ENCODE results near the gene TMEM8B.
A peak's percentile ranks its signal among the peaks of the same experiment; 100 is the strongest.

Gene TMEM8B

DNA sequence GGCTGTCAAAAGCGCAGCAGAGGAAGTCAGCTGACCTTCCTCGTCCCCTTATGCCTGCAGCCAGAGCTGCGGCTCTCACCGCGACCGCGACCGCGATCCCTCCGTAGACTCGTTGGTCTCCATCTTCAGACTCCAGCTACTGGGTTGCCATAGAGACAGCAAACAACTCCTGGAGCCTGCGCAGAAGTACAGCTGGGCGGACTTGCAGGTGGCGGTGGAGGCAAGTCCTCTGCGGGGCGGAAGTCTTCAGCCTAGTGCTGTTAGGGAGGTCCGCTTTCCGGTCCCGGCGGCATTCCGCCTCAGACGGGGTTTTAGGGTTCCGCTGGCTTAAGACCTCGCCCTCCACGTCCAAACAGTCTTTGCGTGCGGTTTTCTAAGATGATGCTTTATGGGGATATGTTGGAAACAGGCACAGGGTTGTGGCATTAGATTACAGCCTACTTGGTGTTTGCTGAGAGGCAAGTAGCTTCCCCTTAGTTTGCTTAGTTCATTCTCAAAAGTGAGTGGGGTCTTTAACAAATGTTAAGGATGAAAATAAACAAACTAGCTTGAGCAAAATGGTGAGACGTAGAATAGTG, 16.9 kb upstream of the TMEM8B start, which contains the start of gene SPAG8:
SPAG8 (minus strand) TSS at position 238 of the 578 bp plus-strand sequence; CDS start at position 123, 115 bp downstream.
- peak; percentile 90 for FAIRE-seq

DNA sequence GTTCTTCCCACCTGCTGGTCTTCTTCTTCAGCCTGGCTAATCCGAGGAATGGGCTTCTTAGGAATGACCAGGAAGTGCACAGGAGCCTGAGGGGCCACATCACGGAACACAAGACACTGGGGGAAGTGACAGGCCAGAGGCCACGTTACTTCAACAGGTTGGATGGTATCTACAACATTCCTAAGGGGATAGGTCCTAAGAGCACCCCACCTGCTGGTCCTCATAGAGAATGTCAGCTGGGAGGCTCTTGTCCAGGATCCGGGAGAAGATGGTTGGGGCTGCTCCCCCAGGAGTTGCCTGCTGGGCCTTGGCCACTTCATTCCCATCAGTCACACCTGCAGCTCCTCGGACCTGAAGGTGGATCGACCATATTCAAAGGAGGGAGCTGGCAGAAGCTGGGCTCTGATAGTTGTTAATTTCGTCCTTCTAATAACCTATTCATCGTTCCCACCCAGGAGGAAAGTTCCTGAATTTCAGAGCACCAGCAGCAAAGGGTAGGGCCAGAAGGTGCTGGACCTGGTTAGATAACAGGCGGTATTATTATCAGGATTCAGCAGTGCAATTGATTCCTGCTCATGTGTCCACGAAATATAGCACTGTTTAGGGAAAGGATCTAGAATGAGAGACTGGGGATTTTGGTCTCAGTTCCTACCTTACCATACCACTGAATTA, 15.5 kb upstream of the TMEM8B start:
- FAIRE-seq: no peak

DNA sequence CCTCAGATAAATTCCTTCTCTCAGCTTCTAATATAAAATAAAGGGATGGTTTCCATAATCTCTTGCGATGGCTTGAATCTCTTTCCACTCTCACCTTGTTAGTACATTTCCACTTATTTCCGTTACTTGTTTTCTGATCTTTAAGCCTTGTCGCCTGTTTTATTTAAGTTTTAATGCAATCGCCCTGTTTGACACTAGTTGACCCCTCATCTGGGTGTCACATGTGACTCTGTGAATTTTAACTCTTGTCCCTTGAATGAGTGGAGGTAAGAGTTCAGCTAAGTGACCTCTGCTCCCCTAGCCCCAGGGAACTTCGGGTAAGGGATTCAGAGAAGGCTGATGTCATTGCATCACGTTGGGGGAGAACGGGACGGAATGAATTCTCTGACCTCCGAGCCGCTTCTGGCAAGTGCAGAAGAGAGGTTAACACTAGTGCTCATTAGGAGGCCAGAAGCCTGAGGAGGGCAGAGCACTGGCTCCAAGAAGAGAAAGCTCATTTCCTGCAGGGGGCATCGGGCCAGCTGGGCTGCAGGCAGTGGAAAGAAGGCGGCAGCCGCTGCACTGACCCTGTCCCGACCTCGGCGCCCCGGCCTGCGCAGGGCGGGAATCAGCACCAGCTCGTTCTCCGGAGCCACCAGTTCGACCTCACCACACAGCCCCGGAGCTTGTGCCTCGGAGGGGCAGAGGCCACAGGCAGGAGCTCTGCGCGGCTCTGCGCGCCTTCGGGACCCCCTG, 14.8 kb upstream of the TMEM8B start:
- FAIRE-seq: no peak

DNA sequence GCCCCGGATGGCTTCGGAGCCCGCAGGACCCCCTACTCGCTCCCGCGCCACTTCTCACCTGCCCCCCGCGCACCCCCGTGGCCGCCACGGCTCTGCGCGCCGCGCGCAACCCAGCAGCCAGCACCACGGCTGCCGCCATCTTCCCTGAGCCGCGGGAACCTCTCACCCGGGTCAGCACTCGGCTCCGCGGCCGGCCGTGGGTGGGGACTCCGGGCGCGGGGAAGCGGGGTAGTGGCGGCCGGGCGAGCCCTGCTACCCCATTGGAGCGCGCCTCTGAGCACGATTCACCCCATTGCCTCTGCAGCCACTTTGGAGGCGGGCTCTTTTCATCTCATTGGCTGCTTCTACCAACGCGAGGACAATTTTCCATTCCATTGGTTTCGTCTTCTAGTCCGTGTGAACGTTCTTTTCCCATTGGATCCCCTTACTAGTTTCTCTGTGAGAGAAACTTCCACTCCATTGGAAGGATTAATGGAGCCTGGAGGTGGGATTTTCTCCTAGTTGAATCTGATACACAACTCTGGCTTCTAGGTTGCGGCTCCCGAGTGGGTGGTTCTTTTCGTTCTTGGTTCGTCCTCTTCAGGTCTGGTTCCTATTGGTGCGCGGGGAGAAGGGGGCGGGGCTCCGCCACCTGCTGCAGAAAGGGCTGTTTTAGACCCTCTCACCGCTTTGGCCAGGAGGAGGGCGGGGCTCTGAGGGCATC, 14.0 kb upstream of the TMEM8B start, which contains the start of gene HINT2:
HINT2 (minus strand) TSS at position 202 of the 703 bp plus-strand sequence; CDS start at position 139, 63 bp downstream.
- peak; percentile 100 for FAIRE-seq

DNA sequence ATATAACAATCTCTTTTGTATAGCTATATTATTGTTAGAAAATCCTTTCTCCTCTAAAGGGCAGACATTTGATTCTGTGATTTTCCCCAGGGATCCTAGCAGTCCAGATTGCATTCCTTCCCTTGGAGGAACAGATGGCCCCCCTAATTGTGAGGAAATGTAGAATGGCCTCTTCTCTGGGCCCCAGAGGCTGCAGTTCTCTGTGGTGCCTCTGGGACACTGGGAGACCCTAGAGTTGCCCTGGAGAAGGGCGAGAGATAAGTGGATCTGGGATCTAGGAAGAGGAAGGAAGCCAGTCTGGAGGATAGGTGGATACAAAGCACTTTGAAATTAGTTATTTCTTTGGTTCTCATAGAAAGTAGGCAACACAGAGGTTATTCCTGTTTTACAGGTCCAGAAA, 12.3 kb upstream of the TMEM8B start:
- FAIRE-seq: no peak

DNA sequence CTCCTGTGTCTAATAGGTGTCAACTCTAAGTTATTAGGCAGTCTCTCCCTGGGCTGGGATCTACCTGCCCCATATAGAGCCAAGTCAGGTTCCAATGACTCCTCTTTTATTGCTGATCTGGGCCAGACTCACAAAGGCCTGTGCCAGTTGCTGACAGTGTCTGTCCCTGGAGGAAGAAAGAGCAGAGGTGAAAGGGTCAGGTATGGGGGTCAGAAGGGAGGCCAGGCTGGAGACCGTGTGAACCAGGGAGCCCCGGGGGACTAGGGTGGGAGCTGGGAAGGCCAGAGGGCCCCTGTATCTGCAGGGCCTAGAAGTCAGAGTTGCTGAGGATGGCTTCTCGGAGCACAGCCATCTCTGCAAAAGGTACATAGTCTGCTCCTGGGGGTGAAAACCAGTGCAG, 10.7 kb upstream of the TMEM8B start:
- FAIRE-seq: no peak

DNA sequence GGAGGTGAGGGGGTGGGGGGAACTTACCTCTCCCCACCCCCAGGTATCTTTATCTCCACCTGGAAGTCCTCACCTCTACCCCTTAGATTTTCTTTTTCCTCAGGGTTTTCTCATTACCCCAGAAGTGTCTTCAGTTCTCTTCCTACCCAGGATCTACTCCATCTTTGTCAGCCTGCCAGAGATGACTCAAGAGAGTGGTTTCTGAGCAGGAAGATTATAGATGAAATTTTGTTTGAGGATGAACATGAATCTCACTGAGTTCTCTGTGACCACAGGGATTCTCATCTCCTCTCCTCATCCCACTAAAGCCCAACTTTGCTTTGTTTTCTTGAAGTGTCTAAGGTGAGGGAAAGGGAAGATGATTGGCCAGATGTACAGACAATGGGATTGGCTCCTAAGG, 9.0 kb upstream of the TMEM8B start:
- FAIRE-seq: no peak

DNA sequence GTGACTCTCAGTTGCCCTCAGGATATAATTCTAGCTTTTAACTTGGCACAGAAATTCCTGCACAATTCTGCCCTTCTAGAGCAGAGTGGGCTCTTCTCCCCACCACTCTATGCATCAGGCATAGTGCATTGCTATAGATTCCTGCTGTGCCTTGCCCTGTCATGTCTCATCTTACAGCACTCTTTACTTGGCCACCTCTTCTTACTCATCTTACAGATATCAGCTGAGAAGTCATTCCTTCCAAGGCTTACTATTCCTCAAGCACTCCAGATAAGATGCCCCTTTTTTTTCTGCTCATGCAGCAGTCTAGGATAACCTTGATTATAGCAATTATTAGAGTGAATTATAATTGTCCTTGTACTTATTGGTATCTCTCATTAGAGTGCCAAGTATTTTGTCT, 6.1 kb upstream of the TMEM8B start:
- no peak for FAIRE-seq

DNA sequence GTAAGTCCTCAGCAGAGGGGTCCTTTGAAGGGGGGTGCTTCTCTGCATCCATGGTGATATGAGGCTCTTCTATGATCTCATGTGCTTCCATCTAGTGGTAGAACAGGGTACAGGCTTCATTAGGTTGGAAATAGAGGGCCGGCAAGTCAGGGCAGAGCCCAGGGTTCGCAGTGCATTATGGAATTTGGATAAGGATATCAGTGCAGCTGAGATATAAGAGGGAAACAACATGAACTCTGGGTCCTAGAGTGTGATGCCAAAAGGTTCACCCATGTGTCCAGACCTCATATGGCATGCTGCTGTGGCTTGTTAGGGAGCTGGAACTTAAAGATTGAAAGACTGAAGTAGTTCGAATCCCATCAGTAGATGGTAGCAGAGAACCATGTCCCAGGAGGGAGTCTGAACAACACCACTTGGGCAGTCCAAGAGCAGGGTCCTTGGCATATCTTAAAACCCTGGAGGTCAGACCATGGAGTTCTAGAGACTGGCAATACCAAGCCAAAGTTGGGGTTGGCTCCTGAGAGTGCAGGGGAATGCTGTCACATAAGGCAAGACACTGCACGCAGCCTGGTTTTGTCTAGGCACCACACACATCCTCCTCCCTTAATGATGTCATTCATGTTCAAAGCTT, 2.8 kb upstream of the TMEM8B start:
- no peak for FAIRE-seq

DNA sequence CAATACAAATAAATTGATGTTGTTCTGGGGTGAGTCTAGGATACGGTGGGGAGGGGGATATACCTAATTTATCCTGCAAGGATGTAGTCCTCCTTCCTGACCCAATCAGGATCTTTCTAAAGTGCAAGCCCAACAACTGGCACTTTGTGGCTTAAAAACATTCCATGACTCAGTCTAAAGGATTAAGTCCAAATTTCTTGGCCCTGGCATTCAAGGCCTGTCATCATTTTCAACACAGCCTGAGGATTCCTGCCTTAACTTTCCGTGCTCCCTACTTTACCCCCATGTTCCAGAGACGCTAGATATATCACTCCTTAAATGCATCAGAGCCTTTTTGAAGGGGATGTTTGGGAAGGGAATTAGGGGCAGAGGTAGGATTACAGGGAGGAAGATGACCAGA, 1.5 kb upstream of the TMEM8B start:
- no peak for FAIRE-seq

DNA sequence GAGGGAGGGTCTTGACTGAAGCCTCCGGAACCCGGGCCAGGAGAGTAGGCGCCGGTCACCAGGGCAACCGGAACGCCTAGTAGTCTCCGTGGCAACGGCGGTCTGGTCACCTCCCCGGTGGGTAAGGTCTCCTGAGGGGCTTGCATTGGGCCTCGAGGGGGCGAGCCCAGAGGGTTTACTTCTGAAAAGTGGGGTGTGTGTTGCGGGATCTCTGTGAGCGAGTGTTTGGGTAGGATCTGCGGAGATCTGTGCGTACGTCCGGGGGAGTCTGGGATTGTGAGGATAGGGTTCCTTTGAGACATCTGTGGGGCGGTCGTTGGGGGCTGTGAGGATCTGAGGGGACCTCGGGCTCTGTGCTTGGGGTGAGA, 328 bp upstream of the TMEM8B start, which contains the start of gene FAM221B:
FAM221B (minus strand) TSS at position 17 of the 368 bp plus-strand sequence. CDS start 2,571 bp downstream, outside the sequence.
- FAIRE-seq: no peak

DNA sequence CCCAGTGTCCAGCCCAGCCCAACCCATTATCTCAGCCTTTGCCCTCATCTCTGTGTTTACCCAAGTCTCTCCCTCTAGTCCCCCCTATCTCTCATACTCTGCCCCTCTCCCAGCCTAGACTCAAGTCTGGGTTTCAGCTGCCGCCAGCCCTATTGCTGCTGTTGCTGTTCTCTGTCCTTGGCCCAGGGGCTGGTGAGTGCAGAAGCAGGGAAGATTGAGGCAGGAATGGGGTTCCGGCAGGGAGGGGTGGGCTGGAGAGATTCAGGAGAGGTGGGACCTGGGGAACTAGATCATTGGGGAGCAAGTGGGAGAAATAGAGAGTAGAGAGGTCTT, 702 bp downstream of the TMEM8B start:
- FAIRE-seq: no peak

DNA sequence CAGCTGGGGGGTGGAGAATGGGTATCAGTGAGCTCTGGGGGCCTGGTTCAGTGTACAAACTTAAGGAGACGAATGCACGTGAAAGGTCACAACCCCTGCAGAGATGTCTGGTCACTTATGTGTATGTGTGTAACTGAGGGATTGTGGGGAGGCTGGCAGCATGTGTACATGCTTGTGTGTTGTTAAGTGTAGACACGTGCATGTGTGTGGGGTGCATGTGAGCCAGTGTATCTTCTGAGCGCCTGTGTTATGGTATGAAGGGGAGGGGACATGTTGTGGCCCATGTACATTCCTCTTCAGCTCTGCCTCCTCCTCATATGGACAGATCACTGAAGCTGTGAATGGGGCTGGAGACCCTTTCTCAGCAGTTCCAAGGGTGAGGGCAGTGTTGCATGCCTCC, 2.0 kb downstream of the TMEM8B start:
- no peak for FAIRE-seq

DNA sequence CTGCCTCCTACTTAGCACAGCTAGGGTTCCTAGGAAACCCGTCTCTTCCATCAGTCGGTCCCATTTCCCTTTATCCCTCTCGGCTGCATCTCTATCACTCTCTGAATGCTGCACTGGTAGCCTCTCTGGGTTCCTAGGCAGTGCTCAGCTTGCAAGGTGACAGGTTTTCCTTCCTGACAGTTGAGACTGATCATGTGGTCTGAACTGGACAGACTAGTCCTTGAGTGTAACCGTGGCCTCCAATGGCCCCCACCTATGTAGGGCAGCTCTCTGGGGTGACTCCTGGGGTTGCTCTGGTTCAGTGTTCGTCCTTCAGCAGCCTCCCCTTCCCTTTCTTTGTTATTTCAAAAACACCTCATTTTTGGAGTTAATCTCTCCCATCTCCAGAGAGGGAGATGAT, 3.8 kb downstream of the TMEM8B start:
- no peak for FAIRE-seq

DNA sequence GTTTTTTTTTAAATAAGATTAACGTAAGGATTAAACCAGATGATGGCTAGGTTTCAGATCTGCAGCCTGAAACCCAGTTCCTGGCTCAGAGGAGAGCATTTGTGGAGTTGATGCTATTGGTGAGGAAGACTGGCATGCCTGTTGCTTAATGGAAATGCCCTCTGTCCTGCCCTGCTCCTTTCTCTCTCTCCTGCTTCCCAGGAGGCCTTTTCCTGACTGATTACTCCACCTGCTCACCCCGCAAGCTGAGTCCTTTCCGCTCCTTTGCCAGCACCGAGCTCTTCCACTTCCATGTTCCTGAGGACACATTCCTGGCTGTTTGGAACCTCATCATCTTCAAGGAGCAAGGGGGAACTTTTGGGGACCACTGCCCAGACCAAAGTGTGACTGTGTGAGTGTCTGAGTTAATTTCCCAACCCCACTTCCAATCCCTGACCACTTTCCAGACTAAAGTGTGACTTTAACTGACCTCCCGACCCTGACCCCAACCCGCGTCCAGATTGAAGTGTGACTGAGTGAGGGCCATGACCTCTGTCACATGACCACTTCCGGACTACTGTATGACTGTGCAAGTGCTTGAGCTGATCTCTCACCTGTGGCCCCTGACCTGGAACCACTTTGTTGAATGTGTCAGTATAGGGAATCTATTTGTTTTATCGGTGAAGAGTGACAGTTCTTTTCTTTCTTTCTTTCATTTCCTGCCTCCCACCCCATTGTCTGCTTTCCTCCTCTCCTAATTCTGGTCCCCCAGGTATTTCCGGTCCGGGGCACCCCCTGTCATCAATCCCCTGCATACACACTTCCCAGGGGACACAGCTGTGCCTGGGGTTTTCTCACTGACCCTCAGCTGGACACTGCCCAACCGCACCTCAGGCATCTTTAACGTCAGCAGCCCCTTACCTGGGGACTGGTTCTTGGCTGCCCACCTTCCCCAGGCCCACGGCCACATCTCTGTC, 5.5 kb downstream of the TMEM8B start:
- FAIRE-seq: no peak

DNA sequence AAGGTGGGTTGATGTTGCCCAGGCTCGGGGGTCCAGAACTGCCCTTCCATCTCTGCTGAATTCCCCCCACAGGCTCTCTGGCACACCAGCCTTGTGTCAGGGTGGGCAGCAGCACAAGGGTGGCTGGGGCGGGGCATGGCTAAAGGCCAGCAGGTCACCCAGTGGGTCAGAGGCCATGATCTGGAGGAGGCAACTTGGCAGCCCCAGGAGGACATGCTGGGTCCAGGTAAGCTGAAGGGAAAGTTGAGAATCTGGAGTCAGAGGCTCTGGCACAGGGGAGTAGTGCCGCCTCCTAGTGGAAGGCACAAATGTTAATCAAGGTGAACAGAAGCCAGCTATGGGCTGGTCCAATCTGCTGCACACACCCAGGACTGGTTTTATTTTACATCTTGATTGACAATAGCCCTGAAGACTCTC, 6.2 kb downstream of the TMEM8B start:
- FAIRE-seq: no peak

DNA sequence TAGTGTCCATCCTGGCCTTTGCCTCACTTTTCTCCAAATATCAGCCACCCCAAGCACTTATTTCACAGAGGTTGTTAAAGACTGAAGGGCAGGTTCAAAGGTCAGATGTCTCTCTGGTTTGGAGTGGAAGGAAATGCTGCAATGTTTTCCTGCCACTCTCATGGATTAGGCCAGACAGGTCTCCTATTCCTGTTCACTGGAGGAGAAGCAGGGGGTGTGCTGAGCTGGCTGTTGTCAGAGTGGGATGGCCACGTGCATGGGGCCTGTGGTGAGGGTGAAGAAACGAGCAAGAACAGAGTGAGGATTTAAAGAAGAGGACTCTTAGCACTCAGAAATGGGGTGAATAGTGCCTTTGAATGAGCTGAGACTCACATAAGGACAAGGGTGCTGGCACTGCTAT, 6.7 kb downstream of the TMEM8B start:
- FAIRE-seq: no peak

DNA sequence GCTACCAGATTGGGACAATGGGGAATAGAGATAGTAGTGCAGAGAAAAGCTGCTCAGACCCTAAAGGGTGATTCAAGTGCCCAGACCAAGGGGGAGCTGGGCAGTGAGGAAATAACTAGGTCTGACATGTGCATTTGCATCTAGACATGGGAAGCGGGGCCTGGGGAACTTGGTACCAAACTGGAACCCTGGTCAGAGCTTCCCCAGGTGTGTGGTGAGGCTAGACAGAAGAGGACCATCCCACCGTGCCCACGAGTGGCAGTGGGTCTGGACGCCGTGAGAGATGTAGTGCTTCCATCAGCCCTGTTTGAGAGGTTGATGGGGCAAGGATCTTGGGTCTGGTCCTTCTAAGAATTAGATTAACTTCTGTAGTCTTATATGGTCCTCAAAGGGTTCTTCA, 7.6 kb downstream of the TMEM8B start:
- no peak for FAIRE-seq

DNA sequence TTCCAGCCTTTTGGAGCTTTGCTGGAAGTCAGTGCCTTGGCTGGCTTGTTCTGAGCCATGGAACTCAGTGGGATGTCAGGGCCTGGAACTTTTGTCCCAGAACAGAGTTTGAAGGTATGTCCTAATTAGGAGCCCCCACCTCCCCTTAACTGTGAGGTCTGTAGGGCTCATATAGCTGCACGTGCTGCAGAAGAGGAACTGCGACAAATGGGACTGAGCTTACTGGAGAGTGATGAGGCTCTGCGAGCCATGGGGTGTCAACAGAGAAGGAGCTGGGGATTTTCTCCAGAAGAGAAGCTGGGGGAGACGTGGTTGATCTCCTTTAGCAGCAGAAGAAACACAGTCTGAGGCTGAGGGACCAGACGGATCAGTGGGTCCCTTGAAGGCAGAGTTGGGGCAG, 10.9 kb downstream of the TMEM8B start:
- FAIRE-seq: no peak

DNA sequence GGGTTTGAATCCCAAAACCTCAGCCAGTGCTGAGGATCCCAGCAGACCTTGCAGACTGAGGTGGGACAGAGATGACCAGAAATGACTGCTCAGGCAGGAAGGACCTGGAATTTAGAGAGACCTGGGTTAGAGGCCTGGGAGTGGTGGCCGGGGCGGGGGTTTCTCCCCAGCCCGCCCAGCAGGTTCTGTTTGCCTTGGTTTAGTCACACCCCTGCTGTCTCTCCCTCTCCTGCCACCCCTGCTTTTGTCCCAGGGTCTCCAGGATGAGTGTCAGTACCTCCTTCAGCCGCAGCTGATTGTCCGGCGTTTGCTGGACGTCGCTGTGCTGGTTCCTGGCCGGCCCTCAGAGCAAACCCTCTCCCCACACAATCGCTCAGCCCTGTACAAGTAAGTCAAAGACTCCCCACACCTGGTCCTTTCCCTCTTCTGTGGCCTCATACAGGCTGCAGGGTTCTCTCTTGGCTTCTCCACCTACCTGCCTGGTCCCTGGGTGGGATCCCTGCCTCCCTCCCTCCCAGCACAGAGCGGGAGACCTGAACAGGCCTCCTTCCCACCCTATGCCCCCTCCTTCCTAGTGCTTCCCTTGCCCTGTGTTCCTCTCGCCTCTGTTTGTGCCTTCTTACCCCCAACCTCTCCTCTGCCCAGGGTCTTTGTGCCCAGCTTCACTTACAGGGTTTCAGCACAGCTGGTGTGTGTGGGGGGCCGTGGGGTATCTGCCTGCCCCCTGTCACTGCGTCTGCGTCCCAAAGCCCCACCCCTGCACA, 12.0 kb downstream of the TMEM8B start:
- no peak for FAIRE-seq

DNA sequence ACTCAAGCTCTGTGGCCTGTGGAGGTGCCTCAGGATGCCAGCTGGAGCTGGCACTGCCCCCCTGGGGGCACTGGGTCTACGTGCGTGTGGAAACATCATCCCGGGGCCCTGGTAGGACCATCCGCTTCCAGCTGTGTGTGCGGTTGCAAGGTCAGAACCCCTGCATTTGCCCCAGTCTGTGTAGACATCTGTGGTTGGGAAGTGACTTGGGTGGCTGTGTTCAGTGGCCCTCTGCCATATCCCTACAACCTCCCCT, 12.5 kb downstream of the TMEM8B start:
- no peak for FAIRE-seq

Data from endometrium (tissue), 2 donors.